ENCODE measurements around the gene TBC1D5. TPM values are rescaled to one million over a fixed set of nuclear protein-coding genes. Genes with fewer than 3 reads are reported as not detected.
"Not testable (repeated sequence)": the region's sequence is repeated elsewhere in the genome, so short reads cannot be mapped to it uniquely, and the experiment has no call there.

The TBC1D5 gene
- total and polyA plus RNA-seq, 10 donors, result 6.4 to 140 (median 97.1) TPM

DNA sequence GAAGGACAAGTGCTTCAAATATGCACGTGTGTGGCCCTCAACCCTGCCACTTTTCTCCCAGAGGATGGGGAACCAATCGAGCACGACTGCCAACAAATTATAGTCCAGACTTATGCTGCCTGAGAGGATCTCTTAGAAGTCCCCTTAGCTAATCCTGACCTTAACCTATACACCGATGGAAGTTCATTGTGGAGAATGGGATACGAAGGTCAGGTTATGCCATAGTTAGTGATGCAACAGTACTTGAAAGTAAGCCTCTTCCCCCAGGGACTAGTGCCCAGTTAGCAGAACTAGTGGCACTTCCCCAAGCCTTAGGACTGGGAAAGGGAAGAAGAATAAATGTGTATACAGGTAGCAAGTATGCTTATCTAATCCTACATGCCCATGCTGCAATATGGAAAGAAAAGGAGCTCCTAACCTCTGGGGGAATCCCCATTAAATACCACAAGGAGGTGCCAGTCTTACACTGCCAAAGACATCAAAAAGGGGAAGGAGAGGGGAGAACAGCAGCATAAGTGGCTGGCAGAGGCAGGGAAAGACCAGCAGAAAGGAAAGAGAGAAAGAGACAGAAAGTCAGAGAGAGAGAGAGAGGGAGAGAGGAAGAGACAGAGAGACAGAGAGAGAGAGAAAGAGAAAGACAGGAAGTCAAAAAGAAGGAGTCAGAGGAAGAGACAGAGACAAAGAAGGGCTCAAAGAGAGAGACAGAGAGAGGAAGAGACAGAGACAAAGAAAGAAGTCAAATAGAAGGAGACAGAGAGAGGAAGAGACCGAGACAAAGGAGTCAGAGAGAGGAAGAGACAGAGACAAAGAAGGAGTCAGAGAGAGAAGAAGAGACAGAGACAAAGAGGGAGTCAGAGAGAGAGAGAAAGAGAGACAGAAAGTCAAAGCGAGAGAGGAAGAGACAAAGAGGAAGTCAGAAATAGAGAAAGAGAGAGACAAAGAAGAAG is 37.1 kb upstream of the TBC1D5 start:
- TF ChIP-seq, protein P1, sequence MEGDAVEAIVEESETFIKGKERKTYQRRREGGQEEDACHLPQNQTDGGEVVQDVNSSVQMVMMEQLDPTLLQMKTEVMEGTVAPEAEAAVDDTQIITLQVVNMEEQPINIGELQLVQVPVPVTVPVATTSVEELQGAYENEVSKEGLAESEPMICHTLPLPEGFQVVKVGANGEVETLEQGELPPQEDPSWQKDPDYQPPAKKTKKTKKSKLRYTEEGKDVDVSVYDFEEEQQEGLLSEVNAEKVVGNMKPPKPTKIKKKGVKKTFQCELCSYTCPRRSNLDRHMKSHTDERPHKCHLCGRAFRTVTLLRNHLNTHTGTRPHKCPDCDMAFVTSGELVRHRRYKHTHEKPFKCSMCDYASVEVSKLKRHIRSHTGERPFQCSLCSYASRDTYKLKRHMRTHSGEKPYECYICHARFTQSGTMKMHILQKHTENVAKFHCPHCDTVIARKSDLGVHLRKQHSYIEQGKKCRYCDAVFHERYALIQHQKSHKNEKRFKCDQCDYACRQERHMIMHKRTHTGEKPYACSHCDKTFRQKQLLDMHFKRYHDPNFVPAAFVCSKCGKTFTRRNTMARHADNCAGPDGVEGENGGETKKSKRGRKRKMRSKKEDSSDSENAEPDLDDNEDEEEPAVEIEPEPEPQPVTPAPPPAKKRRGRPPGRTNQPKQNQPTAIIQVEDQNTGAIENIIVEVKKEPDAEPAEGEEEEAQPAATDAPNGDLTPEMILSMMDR (IDR thresholded peaks at IDR 0.05 in 8 of 11, conservative IDR thresholded peaks at IDR 0.05 in 3 of 11), result peak in 1 of 11 experiments; percentile 7
- intact Hi-C loops (cut with DNase I; ENCODE audit: low total_unique reads); H3K4me3 ChIP-seq; H3K27me3 ChIP-seq (replicated peaks in 1 of 7); H3K36me3 ChIP-seq; DNase-seq: not testable (repeated sequence)
- WGBS, 5 donors, result 59 to 77% (median 67%) methylated on average over 7 of the region's 7 CpGs
- Histone ChIP-seq H3K4me1 (peaks cover 0 to 13% (median 3%) of the 10 kb centered on the region in 6 donors), H3K27ac (peak overlapping the region in 1 of 8 donors; percentile 52), H3K9me3 (peaks cover 0 to 32% (median 23%) of the 10 kb centered on the region in 8 donors)

GRCh38 chr3:17777326-17777725 is 34.9 kb upstream of the TBC1D5 start:
- H3K27ac ChIP-seq; DNase-seq; intact Hi-C loops (cut with DNase I; ENCODE audit: low total_unique reads); H3K27me3 ChIP-seq (replicated peaks in 1 of 7); H3K4me3 ChIP-seq; H3K36me3 ChIP-seq: not testable (repeated sequence)
- peaks cover 0 to 13% (median 3%) of the 10 kb centered on the region in 6 donors for H3K4me1 ChIP-seq
- peaks cover 0 to 16% (median 6%) of the 10 kb centered on the region in 8 donors for H3K9me3 ChIP-seq
- WGBS, 5 donors, result 53 to 88% (median 76%) methylated on average over 6 of the region's 6 CpGs

DNA sequence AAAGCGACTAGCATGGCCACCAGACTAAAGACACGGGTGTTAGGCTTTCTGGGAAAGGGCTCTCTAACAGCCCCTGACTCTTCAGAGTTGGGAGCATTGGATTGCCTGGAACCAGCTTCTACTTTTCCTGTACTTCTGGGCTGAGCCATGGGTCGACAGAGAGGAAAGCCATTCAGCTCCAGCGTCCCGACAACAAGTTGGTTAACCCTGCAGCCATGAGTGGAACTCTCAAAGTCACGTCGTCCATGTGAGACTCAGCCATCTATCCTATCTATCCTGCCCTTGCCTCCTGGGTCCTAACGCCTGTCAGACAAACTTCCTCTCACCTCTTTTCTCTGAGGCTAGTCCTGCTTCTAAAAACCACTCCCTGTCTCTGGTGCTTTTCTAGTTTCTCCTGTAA is 32.6 kb upstream of the TBC1D5 start:
- DNase-seq, result no peak
- WGBS, 5 donors, result 69 to 80% (median 74%) methylated on average over 8 of the region's 8 CpGs

GRCh38 chr3:17774180-17774910 is 31.9 kb upstream of the TBC1D5 start:
- H3K27me3 ChIP-seq (replicated peaks in 1 of 7); H3K9me3 ChIP-seq; H3K36me3 ChIP-seq; intact Hi-C loops (cut with DNase I; ENCODE audit: low total_unique reads); DNase-seq; H3K4me1 ChIP-seq; H3K27ac ChIP-seq: not testable (repeated sequence)
- peak overlapping the region in 1 of 8 donors; percentile 21 for H3K4me3 ChIP-seq
- 42 to 68% (median 53%) methylated on average over 10 of the region's 10 CpGs for WGBS, 5 donors

More for the DNA sequence above, 32.6 kb upstream of the TBC1D5 start:
- Histone ChIP-seq H3K27me3 (replicated peaks in 1 of 7) (no peaks in the 10 kb centered on the region), H3K27ac (no peak overlapping the region), H3K9me3 (peaks cover 0 to 5% (median 0%) of the 10 kb centered on the region in 8 donors), H3K36me3 (no peaks in the 10 kb centered on the region), H3K4me1 (peaks cover 0 to 8% (median 2%) of the 10 kb centered on the region in 6 donors), H3K4me3 (peak overlapping the region in 1 of 8 donors; percentile 21)
- TF ChIP-seq POLR2AphosphoS5 (IDR thresholded peaks at IDR 0.05), result no peak
- TF ChIP-seq, protein P1 (IDR thresholded peaks at IDR 0.05 in 8 of 11, conservative IDR thresholded peaks at IDR 0.05 in 3 of 11), result no peak
- TF ChIP-seq POLR2A (IDR thresholded peaks at IDR 0.05), result no peak
- intact Hi-C loops (cut with DNase I; ENCODE audit: low total_unique reads), result no loop called here

DNA sequence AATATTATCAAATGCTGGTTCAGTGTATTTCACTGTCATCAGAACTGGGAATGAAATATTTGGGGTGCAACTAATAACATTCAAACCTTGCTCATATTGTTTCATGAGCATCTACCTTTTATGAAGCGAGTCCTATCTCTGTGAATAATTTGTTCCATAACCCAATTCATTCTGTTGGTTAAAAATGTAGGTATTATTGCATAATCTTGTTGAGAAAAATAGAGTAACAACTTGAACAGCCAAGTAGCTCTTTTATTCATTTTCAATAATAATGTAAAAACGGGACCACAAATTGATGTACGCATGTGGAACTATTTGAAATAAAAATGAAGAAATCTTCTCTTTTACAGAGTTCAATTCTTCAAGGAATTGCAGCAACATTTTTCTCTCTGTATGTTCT is 30.1 kb upstream of the TBC1D5 start:
- WGBS, 5 donors, result 93 to 99% (median 94%) methylated on average over 3 of the region's 3 CpGs
- DNase-seq, result no peak
- Histone ChIP-seq H3K4me1 (no peaks in the 10 kb centered on the region), H3K9me3 (peaks cover 0 to 5% (median 0%) of the 10 kb centered on the region in 8 donors), H3K27ac (no peak overlapping the region), H3K4me3 (no peak overlapping the region), H3K27me3 (replicated peaks in 1 of 7) (no peaks in the 10 kb centered on the region), H3K36me3 (no peaks in the 10 kb centered on the region)
- no peak for TF ChIP-seq POLR2AphosphoS5 (IDR thresholded peaks at IDR 0.05)
- TF ChIP-seq, protein P1 (IDR thresholded peaks at IDR 0.05 in 8 of 11, conservative IDR thresholded peaks at IDR 0.05 in 3 of 11), result no peak
- no peak for TF ChIP-seq POLR2A (IDR thresholded peaks at IDR 0.05)
- intact Hi-C loops (cut with DNase I; ENCODE audit: low total_unique reads), result no loop called here
